C4-2B (cell line): ENCODE data around the gene KL.

ENCODE experiments used
- CTCF ChIP-seq: fragments of 450-650 bp; conservative IDR thresholded peaks from 2 replicates; pipeline ENCODE4 v1.5.1; 2017; ENCODE audit warnings: mild to moderate bottlenecking
- ZFX ChIP-seq: fragments of 450-650 bp; IDR thresholded peaks from 2 replicates; pipeline ENCODE4 v1.6.1; 2017

GRCh38 chr13:32984857-32985626 is 31.2 kb upstream of the KL start:
- no peak for TF ChIP-seq ZFX
- TF ChIP-seq CTCF = no peak
